NCI-H2227 treated with DMSO at 0.1 percent for 48 hours (cell line): Measurements from ENCODE around the gene USP48.

Source experiments
- DNase-seq: peaks from one replicate; lab custom pipeline; 2025; lab: John Stamatoyannopoulos, UW

Gene USP48

DNA sequence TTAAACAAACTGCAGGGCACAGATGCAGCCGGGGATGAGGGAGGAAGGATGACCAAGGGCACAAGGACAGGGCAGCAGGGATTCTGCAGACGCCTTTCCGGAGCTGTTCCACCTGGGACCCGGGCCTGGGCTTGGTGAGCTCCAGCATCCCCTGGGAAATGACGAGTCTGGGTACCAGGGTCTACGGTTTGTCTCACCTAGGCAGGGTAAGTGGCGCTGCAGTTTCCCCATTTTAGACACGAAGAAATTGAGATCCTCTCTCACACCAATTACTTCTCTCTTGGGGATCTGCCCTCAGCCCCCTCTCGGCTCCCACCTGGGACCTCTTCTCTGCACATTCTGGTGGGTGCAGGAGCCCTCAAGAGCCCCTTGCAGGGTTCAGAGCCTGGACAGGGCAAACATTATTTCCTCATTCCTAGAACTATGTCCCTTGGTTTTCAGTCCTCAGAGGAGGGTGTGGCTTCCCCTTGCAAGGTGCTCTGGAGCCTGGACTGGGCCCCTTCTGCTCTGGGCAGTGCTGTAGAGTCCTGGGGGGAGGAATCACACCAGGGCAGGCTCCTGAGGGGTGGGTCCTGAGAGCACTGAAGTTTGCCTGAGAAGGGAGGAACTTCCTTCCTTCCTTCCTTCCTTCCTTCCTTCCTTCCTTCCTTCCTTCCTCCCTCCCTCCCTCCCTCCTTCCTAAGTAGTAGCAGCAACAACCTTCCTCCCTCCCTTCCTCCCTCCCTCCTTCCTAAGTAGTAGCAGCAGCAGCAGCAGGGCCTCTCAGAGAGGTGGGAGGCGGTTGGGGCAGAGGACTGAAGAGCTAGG is 129.8 kb downstream of the USP48 start:
- no peak for DNase-seq

DNA sequence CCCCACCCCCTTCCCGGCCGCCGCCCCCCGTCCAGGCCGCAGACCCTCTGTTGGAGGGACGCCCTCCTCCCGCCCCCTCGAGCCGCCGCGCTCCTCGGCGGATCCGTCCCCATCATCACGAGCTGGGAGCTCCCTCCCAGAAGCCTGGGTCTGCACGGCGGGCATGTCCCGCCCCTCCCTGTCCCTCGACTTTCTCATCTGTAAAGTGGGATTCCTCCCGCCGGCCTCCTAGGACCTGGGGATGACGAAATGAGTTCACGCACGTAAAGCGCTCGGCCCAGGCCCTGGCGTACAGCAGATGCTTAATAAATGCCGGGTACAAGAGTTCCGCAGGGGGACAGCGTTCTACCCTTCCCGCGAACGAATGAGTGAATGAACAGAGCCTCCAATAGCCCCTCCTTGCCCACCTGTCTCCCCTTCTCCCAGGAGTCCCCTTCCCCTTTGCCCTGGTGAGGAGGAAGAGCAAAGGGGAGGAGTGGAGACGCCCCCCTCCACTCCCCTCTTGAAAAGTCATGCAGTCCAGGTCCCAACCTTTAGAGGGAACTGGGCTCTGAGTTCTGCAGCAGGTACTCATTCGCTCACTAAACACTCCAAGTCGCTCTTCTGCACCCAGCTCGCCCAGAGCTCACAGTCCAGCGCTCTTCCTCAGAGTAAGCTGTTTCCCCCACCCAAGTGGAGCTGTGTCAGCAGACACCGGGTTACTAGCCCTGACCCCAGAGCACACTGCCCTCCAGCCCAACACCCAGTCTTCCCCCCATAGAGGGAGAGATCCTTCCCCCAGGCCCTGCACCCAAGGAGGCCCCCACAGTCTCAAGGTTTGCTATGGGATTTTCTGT is 130.6 kb downstream of the USP48 start:
- DNase-seq: no peak

DNA sequence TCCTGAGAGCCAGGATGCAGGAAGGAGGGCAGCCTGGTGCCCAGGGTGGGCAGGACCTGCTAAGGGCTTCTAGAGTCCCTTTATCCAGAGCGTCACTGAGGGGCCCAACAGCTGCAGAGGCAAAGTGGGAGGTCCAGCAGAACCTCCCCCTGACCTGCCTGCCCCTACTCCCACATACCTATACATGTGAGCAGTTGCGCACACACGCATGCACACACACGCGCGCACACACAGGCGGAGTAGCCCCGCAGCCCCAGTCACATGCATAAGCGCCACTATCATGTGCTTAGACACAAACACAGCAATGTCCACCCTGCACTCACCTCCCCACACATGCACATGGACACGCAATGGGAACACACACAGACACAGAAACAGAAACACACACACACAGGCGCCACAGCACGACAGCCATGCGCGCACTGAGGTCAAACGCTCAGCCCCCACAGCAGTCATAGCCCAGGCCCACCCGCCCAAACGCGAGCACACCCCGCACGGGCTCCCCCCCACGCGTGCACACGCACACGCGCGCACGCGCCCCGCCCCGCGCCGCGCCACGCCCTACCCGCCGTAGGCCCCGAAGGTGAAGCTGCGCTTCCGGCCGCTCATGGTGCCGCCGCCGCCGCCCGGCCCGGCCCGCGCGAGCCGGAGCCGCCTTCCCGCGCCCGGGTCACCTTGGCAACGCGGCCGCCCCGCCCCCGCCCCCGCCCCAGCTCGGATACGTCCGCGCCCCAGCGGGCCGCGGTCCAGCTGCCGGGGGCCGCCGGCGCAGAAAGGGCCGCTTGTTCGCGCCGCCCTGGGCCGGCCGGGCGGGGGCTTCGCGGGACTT is 131.5 kb downstream of the USP48 start:
- DNase-seq: peak; percentile 57

DNA sequence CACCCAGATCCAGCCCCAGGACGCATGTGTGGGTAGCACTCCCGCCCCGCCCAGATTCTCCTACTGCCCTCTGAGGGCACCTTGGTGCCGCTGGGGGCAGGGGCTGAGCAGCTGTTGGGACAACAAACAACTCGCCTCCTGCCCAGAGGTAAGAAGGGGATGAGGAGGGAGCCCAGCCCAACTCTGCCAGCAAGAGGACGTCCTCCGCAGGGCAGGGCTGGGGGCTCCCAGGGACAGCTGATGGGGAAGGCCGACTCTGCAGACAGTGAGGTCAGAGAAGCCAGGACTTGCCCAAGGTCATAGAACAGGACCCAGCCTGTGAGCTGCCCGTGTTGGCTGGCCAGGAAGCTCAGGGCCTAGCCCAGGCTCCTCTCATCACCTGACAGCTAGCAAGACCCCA is 132.5 kb downstream of the USP48 start:
- DNase-seq: no peak

DNA sequence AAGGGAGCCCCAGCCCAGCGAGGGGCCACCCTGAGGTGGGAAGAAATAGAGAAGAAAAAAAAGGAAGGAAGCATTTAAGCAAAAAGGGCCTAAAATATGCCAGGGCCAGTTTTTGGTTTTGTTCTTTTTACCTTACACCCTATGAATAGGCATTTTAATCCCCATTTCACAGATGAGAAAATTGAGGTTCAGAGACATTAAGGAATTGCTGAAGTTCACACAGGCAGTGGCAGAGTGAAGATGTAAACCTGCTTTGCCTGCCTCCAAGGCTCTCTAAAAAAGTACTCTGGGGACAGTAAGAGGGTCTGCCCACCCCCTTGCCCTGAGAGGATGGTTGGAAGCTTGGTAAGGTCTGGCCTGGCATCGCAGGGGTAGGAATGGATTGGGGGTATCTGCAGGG is 133.6 kb downstream of the USP48 start:
- no peak for DNase-seq

DNA sequence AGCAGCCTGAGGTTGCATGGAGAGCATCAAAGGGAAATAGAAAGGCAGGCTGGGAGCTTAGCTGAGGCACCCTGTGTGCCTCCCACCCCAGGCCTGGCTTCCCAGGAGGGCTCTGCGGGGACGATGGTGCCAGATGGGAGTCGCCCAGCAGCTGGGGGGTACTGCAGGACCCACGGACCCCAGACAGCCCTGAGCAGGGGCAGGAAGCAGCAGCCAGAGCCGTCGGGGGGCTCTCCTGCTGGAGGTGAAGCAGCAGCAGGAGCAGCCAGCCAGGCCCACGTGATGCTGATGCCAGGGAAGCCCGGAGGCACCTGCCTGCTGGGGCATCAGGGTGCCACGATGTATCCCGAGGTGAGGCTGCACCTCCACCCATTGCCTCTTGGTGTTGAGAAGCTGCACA is 134.2 kb downstream of the USP48 start:
- DNase-seq: no peak

DNA sequence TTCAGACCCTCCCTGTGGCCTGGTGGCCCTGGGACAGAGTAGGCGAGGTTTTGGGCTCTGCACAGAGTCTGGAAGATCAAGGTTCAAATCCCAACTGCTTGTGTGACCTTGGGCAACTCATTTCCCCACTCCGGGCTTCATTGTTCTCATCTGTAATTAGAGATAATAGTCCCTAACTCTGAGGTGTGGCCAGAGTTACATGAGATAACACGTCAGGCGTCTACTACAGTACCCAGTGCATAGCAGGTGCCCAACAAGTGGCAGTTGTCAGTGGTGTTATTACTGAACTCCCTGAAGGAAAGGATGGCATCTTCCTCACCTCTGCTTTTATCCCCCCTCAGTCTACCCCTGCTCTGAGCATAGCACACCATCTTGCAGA is 134.6 kb downstream of the USP48 start:
- no peak for DNase-seq

DNA sequence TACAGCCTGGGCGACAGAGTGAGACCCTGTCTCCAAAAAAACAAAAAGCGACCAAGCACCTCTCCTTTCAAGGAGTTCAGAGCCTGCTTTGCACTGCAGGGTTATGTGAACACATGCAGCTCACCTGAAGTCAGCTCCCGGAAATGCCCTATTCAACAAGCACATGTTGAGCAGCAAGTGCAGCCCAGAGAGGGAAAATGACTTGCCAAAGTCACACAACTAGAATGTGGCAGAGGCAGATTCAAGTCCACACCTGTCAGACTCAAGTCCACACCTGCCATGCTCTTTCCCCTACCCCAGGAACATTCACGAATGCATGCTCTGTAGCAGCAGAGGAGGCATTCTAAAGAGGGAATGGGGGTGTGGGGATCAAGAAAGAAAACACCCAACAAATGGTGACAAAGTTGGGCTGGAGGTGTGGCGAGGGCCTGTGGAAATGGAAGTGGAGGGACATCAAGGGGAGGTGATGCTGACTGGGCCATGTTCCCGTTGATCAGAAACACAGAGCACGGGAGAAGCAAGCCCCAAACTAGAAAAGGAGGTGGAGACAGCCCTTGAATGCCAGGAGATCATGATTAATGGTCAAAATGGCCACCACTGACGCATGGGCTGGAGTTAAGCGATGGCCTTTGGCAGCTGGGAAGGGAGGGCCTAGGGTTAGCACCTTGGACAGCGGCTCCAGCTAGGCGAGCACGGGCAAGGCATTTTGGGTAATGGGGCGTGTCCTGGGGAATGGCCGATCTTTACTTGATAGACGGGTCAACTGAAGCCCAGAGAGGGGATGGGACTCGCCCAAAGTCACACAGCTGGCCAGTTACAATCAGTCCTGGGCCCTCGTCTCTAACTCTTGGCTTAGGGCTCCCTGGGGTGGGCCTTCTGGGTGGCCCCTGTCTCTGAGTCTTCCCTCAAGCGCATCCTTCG is 135.3 kb downstream of the USP48 start:
- DNase-seq: no peak

DNA sequence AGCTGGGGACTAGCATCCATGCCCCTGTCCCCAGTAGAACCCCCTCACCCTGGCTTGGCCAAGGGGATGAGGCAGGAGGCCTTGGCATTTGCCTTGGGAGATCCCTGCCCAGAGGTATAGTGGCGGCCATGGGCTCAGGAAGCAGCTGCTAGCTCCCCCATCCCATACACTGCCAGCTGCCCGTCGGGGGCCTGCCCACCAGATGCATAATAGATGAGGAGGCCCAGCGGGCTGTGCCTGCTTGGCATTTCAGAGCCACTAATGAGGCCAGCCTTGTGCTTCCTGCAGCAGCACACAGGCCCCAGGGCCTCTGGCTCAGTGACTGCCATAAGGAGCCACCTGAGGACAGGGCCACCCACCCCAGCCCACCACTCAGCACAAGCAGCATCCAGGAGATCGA is 137.4 kb downstream of the USP48 start:
- no peak for DNase-seq

DNA sequence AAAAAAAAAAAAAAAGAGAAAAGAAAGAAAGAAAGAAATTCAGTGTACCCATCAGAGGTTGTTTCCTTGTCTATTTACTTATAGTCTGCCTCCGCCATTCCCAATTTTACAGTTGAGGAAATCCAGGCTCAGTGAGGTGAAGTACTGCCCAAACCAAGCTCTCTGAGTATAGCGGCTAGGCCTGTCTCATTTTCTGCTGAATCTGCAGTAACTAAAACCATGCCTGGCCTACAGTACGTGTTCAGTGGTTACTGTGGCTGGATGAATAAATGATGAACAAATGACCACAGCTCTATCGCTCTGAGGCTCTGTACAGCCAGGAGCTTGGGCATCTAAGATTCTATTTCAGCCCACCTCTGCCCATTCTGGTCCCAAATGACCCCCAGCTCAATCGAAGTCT is 138.0 kb downstream of the USP48 start:
- no peak for DNase-seq

DNA sequence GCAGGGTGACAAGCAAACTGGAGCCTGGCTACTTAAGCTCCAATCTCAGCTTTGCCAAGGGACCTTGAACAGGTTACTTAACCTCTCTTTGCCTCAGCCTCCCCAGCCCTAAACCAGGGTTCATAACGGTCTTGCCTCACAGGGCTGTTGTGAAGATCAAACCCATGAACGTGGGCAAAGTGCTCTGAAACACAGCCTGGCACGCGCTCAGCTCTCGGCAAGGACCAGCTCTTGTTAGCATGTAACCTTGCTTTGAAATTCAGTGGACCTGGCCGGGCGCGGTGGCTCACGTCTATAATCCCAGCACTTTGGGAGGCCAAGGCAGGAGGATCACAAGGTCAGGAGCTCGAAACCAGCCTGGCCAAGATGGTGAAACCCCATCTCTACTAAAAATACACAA is 138.6 kb downstream of the USP48 start:
- DNase-seq: no peak

DNA sequence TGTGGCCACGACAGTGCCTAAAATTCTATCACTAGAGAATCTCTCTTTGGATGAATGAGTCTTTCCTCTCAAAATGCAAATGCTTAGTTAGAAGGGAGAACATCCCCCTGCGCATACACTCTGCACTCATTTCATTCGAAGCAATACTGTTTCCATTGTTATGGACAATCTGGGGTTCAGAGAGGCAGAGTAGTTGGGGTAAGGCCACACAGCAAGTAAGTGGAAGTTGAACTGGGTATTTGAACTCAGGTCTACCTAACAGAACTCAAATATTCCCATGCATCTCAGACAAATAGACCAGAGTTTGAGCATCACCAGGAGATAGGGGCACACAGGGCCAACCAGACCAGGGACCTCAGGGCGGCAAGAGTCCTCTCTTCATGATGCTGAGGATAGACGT is 139.3 kb downstream of the USP48 start:
- no peak for DNase-seq

DNA sequence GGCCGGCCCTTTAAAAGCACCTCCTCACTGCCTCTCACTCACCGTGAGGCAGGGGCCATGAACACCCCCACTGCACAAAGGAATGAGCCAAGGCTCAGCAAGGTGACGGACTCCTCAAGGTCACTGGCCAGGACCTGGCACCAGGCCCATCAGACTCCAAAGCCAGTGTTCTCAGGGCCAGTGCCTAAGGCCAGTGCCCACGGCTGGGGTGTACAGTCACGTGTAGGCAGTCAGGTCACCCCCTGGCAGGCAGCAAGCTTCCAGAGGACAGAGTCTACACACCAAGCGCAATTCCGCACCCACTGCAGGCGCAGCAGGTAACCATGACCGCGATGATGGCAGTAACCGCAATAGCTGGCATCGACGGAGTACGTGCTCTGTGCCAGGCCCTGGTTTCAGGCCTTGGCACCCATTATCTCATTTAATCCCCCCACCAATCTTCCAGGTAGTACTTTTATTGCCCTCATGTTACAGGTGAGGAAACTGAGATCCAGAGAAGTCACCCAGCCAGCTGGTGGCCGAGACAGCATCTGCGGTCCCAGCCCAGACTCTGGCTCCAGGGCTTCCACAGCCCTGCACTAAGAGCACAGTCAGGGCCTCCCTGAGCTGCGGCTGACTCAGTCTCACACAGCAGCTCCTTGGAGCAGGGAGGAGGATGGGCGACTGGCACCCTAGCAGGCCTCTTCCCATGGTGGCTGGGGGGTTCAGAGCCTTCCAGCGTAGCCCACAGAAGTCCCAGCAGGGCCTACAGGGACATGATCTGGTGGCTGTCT is 140.8 kb downstream of the USP48 start:
- DNase-seq: no peak

DNA sequence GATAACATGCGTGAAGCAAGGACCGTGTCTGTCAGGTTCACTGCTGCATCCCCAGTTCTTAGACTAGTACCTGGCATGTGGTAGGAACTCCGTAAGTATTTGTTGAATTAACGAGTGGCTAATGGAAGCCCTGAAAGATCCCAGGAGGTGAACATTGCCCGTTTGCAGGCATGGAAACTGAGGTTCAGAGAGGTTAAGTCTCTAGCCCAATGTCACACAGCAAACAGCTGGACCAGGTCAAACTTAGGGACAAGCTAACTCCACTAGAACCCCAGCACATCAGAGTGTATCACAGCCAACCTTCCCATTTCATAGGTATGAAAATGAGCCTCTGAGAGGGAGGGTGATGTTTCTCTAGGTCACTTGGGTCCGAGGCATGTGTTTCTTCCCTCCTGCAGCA is 141.4 kb downstream of the USP48 start:
- DNase-seq: no peak

DNA sequence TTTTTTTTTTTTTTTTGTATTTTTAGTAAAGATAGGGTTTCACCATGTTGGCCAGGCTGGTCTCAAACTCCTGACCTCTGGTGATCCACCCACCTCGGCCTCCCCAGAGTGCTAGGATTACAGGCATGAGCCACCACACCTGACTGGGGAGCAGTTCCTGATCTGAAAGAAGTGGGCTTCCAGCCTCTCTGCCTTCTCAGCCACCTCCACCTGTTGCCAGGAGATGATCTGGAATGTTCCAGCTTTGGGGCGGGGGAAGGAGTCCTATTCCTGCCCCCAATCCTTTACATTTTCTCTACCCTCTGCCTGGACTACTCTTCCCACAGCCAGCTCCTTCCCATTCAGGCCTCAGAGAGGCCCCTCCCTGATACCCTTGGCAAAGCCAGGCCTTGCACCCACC is 141.9 kb downstream of the USP48 start:
- DNase-seq: no peak

DNA sequence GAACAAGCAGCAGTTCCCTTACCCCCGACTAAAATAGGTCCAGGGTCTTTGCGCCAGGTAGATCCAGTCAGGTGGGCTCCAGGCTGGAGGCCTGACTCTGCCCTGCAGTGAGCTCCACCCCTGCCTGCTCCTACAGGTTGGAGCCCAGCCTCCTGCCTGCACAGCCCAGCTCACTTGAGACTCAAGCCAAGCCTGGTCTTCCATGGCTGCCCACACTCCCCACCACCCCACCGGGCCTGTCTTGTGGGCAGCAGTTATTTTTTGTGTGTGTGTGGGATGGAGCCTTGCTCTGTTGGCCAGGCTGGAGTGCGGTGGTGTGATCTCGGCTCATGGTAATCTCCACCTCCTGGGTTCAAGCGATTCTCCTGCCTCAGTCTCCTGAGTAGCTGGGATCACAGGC is 142.3 kb downstream of the USP48 start:
- DNase-seq: no peak

DNA sequence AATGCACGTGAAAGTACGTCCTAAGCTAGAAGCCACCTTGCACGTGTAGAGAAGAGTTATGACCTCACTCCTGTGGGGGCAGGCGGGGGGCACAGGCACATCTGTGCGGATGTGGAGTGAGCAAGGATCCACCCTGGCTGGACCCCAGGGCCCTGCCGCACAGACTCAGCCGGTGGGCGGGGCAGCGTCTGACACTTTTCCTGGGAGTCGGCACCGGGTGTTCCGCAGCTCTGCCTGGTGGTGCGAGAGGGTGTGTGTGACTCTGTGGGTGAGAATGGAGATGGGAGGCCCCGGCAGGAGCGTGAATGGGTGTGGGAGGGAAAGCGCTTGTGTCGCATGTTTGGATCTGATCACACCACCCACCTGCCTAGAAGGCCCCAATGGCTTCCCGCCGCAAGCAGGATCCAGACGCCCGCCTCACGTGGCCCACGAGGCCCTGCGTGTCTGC is 143.3 kb downstream of the USP48 start:
- no peak for DNase-seq

DNA sequence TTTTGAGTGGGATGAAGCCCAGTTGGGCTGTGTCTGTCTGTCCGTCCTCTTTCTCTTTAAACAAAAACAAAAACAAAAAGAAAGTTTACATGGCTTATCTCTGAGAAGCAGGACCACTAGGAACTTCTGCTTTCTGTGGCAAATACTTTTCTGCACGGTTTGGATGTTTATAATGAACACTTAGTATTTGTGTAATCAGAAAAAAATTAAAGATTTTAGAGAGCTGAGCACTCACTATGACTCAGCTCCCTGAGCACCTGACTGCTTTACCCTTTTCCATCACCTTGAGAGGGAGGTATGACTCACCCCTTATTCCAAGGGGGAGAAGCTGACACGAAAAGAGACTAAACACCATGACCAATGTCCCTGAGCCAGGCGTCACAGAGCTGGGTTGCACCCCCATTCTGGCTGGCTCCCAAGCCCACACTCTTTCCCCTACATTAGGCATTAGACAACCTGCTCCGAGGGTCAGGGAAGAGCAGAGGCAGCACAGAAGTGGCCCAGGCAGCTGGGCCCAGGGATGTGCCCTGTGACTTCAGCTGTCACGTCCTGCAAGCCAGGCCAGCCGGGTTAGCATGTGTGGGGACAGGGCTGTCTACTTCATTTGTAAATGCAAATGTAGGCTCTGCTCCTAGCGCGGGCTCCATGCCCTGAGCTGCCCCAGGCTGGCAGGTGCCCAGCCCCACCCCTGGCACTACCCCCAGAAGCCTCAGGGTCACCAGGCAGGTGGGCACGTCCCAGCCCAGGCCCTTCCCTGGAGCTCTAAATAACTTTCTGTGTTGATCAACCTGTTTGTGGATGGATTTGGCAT is 144.2 kb downstream of the USP48 start:
- no peak for DNase-seq

DNA sequence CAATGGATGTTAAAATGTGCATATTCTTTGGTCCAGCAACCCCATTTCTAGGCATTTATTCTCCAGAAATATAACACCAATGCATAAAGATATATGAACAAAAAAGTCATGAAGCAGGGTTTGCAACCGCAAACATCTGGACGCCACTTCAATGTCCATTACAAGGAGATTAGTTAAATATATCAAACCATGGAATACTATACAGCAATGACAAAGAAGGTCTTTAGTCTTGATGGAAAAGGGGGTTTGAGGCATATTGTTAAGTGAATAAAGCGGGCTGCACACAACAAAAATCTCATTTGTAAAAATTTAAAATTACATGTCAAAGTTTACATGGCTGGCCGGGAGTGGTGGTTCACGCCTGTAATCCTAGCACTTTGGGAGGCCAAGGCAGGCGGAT is 145.4 kb downstream of the USP48 start:
- DNase-seq: no peak

DNA sequence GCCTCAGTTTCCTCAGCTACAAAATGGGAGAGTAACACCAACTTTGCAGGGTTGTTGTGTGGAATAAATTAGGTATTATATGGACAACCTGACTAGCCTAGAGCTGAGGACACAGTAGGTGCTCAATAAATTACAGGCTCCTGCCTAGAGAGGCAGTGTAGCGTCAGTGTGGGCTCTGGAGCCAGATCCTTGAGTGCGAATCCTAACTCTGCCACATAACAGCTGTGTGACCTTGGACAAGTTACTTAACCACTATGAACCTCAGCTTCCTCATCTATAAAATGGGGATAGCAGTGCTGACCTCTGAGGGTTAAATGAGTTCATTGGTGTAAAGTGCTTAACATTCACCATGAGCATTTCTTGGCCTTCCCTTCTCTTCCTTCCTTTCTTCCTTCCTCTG is 146.9 kb downstream of the USP48 start:
- no peak for DNase-seq
